GM21737 (cell line): Measurements from ENCODE around the gene INTS6L.
"Not testable (repeated sequence)": the region's sequence is repeated elsewhere in the genome, so short reads cannot be mapped to it uniquely, and the experiment has no call there.

ENCODE experiments used
- ATAC-seq: cut with Tn5 transposase; IDR thresholded peaks from one replicate; pipeline ENCODE4 v1.9.1; 2021; ENCODE audit warnings: mild to moderate bottlenecking, moderate library complexity; ENCODE audit not compliant: unreplicated experiment

Gene INTS6L

GRCh38 chrX:135596495-135596894 lies 76.0 kb downstream of the INTS6L start:
- no peak for ATAC-seq

- no peak for ATAC-seq
Observed at GRCh38 chrX:135605906-135606305, 85.4 kb downstream of the INTS6L start.

GRCh38 chrX:135624408-135625204 lies 104.1 kb downstream of the INTS6L start:
- ATAC-seq, result not testable (repeated sequence)

- no peak for ATAC-seq
Observed at GRCh38 chrX:135625995-135626394, 105.5 kb downstream of the INTS6L start.

DNA sequence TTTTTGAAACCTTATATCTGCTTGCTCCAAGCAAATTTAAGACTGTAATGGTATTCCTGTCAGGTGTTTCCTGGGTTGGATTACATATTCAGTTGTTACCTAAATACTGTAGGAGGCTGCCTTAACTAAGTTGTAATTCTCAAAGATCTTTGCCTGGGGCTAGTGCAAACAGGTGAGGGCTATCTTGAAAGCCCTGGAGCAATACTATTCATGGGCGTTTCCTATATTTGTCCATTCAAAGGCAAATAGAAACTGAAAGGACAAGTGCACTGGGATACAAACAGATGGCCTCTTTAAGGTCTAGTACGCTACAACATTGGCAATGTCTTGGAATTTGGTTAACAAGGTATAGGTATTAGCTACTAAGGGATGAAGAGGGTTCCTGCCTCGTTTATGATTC lies 108.9 kb downstream of the INTS6L start:
- ATAC-seq, result no peak
